CD4-positive, alpha-beta T cell treated with Interleukin-6 for 4 hours (primary cell): ENCODE measurements around the gene GUCY2D.

Source experiments
- DNase-seq: peaks from one replicate; pipeline ENCODE4 v3.0.0-alpha.2; 2020; ENCODE audit warnings: mixed read lengths

The GUCY2D gene

DNA sequence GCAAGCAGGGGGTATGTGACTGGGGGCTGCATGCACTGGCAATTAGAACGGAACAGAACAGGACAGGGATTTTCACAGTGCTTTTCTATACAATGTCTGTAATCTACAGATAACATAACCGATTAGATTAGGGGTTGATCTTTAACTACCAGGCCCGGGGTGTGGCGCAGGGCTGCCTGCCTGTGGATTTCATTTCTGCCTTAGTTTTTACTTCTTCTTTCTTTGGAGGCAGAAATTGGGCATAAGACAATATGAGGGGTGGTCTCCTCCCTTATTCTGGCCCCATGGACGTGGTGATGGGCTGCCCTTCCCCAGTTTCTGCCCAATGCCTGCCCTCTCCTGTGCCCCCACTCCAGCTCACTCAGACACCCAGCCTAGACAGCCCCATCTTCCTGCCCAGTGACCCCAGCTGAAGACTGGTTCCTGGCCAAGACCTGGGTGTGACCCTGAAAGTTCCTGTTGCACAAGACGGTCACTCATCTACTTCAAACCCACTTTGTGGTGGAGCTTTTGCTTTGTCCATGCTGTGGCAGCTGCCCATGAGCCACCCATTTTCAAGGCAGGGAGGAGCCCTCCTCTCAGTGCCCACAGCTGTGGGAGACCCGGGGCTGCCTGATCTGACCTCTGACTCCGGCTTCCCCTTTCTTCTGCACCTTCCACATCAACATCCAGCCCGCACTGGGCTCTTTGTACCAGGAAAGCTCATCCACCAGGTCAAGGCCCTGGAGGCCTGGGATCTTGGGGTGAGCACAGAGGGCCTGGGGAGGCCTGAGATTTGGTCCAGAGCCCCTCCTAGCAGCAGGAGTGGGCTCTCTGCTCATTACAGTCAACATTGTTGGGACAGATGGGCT lies 66.5 kb downstream of the GUCY2D start:
- no peak for DNase-seq

DNA sequence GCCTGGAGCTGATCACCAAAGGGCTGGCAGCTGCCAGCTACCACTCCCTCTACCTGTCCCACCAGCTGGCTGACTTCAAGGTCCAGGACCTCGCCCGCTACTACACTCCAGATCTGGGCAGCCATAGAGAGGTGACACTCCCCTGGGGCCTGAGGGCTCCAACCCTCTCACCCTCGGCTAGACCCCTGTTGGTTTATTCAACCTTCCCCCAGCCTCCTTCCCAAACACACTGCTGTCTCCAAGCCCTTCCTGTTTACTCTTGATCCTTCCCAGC lies 67.1 kb downstream of the GUCY2D start:
- no peak for DNase-seq
